ENCODE data around the gene CFAP251.

The CFAP251 gene

DNA sequence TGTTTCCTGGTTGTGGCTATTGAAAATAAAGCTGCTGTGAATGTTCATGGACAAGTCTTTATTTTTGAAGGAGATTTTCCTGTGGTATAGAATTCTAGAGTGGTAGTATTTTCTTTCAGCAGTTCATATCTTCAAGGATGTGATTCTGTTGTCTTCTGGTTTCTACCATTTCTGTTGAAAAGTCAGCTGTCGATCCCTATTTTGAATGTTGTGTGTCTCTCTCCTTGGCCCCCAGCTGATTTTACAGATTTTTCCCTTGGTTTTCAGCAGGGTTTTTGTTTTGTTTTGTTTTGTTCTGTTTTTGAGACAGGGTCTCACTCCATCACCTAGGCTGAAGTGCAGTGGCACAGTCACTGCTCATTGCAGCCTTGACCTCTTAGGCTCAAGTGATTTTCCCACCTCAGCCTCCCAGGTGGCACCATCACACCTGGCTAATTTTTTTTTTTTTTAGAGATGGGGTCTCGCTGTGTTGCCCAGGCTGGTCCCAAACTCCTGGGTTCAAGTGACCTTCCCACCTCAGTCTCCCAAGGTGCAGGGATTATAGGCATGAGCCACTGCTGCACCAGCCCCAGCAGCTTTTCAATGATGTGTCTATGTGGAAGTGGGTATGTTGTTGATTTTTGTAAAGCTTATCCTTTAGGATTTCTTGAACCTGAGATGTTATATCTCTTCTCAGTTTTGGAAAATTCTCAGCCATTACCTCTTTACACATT is 28.1 kb downstream of the CFAP251 start:
- DNase-seq (ENCODE audit: low read depth in 1 of 2, low spot score in 1 of 2) = no peak

DNA sequence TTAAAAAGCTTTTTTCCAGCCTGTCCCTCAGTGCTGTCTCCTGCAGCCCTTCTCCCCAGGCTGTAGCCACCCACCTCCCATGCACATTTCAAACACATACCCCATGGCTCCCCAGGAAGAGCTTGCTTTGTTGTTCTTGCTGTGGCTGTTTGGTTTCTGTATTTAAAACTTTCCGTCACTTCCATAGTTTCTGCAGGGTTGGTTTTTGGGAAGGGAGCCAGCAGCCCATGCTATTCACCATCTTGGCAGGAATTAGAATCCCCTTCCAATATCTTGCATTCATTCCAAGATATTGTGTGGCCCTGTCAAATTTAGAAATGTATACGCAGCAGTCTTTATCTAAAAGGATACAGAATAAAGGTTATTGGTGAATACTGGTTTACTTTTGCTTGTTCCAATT is 29.6 kb downstream of the CFAP251 start:
- no peak for DNase-seq (ENCODE audit: low read depth in 1 of 2, low spot score in 1 of 2)

DNA sequence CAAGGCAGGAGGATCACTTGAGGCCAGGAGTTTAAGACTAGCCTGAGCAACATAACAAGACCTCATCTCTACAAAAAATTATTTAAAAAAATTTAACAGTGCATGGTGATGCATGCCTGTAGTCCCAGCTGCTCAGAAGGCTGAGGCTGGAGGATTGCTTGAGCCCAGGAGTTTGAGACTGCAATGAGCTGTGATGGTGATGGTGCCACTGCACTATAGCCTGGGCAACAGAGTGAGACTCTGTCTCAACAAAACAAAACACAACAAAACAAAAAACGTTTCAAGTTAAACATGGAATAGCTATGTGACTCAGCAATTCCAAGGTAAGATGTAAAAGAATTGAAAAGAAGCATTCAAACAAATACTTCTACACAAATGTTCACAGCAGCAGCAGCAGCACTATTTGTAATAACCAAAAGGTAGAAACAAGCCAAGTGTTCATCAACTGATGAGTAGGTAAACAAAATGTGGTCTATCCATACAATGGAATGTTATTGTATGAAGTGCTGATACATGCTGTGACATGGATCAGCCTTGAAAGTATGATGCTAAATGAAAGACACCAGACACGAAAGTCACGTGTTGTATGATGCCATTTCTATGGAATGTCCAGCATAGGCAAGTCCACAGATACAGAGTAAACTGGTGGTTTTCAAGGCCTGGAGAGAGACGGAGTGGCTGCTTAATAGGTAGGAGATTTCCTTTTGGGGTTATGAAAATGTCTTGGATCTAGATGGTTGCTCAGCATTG is 31.4 kb downstream of the CFAP251 start:
- DNase-seq (ENCODE audit: low read depth in 1 of 2, low spot score in 1 of 2) = no peak

DNA sequence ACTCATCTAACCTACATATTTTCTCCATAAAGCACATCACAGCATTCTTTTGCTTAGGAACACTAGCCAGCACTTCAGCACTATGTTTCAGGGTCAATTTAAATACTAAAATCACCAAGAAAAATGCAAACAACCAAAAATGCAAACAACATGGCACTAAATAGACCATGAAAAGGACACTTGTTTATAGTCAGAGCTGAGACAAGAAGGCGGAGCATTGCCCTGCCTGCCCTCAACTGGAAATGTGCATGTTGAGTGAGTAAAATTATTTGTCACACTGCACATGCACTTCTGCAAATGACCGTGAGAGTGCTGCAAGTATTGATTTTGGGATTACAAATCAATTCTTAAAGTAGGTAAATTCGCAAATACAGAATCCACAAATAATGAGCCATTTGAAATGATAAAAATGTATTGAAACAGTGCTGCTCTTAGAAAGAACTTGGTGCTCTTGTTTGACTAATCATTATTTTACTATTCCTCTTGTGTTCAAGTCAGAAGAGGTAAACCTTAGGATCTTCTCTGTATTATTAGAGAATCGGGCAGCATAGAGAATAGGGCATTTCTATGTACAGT is 34.8 kb downstream of the CFAP251 start:
- DNase-seq (ENCODE audit: low read depth in 1 of 2, low spot score in 1 of 2) = no peak

DNA sequence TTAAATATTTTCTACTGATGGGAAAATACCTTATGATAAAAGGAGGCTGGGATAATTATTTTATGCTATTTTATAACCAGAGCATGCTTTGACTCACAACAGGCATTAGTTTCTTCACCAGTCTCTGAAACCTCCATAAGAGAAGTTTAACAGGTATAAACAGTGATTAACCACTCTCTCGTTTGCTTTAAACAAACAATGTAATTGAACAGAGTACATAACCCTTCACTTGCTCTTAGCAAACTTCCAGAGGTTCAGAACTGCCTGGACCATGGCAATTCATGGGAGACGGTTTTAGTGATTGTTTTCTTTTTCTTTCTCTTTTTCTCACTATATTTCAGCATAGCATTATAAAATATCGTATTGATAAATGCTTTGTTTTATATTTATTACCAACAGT is 35.3 kb downstream of the CFAP251 start:
- no peak for DNase-seq (ENCODE audit: low read depth in 1 of 2, low spot score in 1 of 2)

DNA sequence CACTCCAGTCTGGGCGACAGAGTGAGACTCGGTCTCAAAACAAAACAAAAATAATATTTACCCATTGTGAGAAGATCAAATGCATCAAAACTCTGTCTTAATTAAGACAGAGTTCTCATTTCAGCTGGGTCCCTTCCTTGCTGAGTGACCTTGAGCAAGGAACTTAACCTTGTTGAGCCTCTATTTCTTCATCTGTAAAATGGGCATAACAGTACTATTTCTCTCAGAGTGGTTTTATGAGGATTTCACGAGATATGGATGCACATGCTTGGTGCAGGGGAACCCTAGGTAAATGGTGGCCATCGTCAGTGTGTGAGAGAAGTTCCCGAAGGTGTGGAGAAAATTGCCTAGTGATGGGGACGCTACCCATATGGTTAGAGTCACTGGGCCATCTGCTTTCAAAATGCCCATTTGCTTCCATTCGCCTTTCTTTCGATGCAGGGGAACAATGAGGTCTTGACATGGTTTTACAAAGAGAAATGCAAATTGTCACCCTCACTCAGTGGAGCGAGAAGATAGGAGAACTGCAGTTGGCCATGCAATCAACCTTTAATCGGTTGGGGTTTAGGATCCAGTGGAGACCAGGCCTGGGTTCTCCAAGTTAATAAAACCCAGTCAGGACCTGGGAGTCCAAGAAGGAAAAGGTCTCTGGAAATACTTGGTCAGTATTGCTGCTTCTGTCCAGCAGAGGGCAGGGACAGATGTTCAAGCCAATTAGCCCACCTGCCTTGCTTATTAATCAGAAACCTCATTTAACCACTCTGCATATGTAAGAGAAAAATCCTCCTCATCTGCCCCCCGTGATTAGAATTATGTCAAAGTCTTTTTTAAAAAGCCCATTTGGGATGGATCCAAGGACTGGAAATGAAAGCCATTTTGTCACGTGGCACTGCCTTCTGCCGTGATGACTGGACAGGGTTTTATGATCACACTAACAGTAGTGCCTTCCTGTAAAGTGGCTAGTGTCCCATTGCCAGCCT is 37.2 kb downstream of the CFAP251 start:
- no peak for DNase-seq (ENCODE audit: low read depth in 1 of 2, low spot score in 1 of 2)

DNA sequence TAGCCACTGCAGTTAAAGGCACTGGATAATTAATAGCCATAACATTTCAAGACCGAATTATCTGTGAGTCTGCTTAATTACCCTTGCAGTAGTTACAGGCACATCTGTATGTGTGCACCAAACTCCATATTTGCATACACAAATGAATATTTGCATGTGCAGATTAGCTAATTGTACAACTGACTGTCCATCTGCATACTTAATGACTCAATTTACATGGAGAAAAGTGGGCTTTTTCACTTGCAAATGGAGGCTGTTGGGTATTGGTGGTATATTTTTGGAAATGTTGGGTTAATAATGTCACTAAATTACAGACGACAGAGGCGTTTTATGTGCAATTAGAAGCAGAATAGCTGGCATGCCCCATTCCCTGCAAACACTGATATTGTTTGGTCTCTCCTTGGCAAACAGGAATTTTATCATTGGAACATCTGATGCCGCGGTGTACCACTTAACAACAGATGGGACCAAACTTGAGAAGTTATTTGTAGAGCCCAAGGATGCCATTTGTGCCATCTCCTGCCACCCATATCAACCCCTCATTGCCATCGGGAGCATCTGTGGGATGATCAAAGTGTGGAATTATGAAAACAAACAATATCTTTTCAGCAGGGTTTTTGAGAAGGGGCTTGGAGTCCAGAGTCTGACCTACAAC is 39.6 kb downstream of the CFAP251 start:
- DNase-seq (ENCODE audit: low read depth in 1 of 2, low spot score in 1 of 2) = no peak

DNA sequence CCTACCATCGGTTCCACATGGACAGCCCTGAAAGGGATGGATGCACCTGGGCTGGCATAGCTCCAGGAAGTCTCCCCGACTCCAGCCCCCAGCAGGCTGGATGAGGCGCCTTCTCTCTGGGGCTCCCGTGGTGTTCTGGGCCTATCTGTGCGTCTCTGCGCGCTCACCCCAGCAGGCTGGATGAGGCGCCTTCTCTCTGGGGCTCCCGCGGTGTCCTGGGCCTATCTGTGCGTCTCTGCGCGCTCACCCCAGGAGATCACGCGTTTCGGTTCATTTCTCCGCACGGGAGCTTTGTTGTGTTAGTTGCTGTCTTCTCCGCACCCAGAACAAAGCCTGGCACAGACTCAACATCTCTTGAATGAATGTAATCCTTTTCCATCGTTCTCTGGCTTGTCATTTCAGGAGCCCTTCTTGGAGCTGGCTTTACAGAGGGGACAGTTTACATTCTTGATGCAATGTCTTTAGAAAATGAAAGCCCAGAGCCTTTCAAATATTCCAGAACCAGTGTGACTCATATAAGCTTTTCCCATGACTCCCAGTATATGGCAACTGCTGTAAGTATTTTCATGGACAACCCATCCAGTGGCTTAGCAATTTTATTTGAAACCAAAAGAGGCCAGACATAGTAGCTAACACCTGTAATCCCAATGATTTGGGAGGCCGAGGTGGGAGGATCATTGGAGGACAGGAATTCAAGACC is 40.3 kb downstream of the CFAP251 start:
- DNase-seq (ENCODE audit: low read depth in 1 of 2, low spot score in 1 of 2) = no peak

DNA sequence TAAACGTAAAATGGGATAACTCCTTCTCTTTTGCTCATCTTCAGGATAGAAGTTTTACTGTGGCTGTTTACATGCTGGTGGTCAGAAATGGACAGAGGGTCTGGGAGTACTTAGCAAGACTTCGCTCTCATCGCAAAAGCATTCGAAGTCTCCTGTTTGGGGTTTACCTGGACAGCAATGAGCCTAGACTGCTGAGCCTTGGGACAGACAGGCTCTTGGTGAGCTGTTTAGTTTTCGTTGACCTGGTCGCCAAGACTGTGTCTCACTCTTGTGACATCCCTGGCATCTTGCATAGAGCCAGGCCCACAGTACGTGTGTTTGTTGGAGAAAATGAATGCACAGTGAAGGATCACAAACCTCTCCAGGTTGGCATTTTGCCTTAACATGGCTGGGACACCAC is 42.1 kb downstream of the CFAP251 start:
- no peak for DNase-seq (ENCODE audit: low read depth in 1 of 2, low spot score in 1 of 2)

DNA sequence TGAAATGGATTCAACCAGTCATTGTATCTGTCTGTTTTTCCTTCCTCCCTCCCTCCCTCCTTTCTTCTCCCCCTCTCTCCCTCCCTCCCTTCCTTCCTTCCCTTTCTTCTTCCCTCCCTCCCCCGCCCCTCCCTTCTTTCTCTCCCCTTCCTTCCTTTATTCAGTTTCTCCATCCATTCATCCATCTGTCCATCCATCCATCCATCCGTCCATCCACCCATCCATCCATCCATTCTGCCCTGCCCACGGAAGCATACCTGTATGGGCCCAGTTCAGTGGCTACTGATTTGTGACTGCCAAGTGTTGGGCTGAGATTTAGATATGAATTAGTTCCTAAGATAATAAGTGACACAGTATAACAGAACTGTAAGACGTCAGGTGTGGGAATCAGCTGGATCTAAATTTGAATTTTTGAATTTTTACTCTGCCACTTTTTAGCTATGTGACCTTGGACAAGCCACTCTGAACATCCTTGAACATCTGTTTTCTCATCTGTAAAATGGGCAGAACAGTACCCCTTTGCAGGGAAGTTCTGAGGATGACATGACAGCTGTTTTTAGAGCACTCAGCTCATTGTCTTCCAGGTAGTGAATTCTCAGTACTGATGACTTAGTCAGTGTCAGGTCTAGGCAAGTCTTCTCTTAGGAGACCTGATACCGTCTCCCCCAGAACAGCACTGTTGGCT is 42.9 kb downstream of the CFAP251 start:
- no peak for DNase-seq (ENCODE audit: low read depth in 1 of 2, low spot score in 1 of 2)

DNA sequence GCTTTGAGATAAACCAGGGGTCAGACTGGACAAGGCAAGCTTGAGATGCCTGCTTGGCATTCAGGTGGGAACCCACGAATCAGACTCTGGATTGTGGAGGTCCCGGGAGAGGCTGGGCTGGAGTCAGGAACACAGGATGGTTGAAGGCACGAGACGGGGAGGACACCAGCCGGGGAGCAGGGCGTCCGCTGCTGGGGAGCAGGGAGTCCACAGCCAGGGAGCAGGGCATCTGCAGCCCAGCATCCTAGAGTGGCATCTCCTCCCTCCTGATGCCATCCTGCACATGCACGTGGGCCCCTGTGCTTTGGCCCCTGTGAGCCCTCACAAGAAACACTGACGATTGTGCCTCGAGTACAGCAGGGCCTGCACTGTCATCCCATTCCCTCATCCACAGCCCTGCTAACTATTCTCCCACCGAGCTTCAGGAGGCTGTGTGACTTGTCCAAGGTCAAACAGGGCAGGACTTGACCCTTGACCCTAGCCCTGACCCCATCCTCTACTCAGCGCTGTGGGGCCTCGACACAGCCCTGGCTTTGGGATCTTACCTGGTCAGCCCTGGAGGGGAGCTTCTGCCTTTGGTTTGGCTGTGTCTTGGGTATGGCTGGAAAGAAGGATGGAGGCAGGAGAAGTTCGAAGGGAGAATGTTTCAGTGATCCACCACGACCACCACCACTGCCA is 45.1 kb downstream of the CFAP251 start:
- no peak for DNase-seq (ENCODE audit: low read depth in 1 of 2, low spot score in 1 of 2)

DNA sequence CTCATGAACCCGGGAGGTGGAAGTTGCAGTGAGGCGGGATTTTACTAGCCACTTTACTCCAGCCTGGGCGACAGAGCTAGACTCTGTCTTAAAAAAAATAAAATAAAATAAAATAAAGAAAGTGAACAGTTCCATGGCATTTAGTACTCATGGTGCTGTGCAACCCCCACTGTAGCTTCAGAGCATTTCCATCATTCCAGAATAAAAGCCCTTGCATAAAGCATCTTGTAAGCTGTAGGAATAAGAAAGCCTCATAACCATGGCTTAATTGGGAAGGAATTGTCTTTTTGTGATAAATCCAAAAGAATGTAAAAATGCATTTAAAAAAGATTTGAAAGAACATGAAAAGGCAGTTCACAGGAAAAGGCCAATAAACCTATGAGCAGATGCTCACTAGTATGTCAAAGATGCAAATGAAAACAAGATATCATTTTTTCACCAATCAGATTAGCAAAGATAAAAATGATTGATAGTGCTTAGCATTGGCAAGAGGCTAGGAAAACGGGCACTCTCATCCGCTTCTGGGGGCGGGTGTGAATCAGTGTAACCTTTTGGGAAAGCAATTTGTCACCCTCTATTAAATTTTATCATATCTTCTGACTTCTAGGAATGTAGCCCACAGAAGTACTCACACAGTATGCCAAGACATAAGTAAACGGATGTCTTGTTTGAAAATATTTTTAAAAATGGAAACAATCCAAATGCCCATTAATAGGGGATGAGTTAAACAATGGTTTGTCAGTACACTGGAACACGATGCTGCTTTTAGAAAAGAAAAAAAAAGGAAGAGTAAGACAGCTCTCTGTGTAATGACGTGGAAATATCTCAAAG is 46.6 kb downstream of the CFAP251 start:
- no peak for DNase-seq (ENCODE audit: low read depth in 1 of 2, low spot score in 1 of 2)

DNA sequence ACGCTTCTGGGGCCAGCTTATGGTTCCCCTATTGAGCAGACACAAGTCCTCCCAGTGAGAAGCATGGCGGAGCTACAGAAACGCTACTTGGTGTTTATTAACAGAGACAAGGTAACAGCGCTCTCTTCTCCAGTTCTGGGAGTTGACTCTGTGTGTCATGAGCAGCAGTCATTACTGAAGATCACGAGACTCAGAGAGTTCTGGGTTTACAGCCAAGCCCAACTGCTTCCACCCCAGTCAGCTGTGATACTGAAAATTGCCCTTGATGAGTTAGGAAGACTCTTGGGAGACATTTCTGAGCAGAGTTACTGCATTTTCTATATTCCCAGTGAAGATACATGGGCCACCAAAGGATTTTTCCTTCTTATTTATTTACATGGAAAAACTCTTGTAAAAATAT is 48.6 kb downstream of the CFAP251 start:
- no peak for DNase-seq (ENCODE audit: low read depth in 1 of 2, low spot score in 1 of 2)

DNA sequence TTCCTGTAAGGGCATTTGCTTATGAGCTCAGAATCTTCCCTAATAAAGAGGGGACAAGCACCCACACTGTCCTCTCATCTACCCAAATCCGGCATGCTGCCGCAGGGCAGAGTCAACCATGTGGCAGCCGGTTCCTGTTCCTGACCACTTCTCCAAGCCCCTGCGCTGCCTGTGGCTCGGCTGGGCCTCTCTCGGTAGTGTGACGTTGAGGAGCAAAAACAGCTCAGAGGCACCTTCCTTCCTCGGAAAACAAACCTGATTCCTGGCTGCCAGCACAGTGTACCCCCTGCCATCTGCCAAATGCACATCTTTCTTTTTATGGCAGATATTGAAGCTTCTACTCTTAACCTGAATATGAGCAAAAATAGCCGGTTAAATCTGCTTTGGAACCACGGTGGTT is 50.5 kb downstream of the CFAP251 start:
- DNase-seq (ENCODE audit: low read depth in 1 of 2, low spot score in 1 of 2) = no peak

DNA sequence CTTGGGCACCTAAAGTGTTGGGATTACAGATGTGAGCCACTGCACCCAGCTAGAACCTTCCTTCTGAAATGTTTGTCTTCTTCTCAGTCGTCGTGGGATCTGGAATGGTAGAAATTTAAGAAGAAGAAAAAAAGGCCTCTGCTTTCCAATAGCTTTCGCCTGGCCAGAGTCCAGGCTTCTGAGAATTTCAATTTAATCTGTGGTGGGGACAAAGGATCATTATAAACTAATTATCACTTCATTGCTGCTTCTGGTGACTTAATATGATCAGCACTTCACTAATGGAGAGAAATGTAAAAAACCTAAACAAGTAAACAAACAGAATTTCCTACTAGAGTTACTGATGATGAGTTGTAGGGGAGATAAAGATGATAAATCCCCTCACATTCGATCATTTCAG is 51.3 kb downstream of the CFAP251 start:
- DNase-seq (ENCODE audit: low read depth in 1 of 2, low spot score in 1 of 2) = no peak

DNA sequence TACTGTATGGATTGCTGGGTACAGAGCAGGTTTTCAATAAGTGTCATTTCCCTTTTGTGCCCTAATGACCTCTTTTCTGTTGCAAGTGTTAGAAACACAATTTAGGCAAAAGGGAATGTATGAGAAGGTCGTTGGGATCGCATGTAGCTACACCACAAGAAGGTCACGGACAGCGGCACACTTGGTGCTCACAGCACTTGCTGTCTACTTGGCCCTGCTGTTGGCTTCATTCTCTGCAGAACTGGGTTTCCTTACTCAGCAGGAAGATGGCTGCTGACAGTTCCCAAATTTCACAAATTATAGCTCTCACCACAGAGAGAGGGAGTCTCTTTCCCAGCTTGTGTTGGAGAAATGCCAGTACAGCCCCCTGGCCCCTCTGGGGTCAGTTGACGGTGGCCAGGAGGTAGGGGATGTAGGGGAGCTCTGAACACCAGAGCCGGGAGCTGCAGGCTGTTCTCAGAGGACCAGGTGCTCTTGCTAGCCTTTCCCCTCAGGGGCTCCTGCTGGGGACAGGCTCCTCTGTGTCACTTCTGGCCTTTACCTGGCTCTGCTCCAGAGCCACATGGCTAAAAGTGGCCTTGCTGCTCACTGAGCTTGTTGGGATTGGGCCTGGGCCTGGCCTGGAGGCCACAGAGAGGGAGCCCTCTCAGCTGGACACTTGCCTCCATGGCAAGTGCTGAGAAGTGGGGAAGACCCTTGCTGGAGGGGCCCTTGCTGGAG is 52.3 kb downstream of the CFAP251 start:
- no peak for DNase-seq (ENCODE audit: low read depth in 1 of 2, low spot score in 1 of 2)

All from activated T-helper 1 cell treated with anti-CD3 and anti-CD28 coated beads, Interleukin-2, amount 50 U/mL, for 16 hours (primary cell).